ENCODE measurements around the gene EIF2B5. TPM values are rescaled to one million over a fixed set of nuclear protein-coding genes. Genes with fewer than 3 reads are reported as not detected.
"Not testable (repeated sequence)": the region's sequence is repeated elsewhere in the genome, so short reads cannot be mapped to it uniquely, and the experiment has no call there.

The EIF2B5 gene
- total and polyA plus RNA-seq, 9 donors, result 32.6 to 41.0 (median 38.0) TPM

GRCh38 chr3:184143327-184143726 lies 8.2 kb downstream of the EIF2B5 start:
- H3K4me3 ChIP-seq (ENCODE audit: low read length), result no peak overlapping the region
- H3K4me1 ChIP-seq (ENCODE audit: control insufficient read depth, insufficient read depth, low read length), result peaks cover 22% of the 10 kb centered on the region
- no peaks in the 10 kb centered on the region for H3K27me3 ChIP-seq (ENCODE audit: control insufficient read depth, insufficient read depth, low read length)
- WGBS (ENCODE audit: insufficient coverage), result 93% methylated on average over 3 of the region's 3 CpGs
- no peak overlapping the region for H3K27ac ChIP-seq (ENCODE audit: low read length)
- H3K36me3 ChIP-seq (ENCODE audit: control insufficient read depth, insufficient read depth, low read length), result peaks cover 66% of the 10 kb centered on the region
- H3K9me3 ChIP-seq (replicated peaks; ENCODE audit: control insufficient read depth, low read depth, low read length), result no peaks in the 10 kb centered on the region
- DNase-seq, result no peak

GRCh38 chr3:184144505-184144904 lies 9.3 kb downstream of the EIF2B5 start:
- DNase-seq, result no peak
- peaks cover 22% of the 10 kb centered on the region for H3K4me1 ChIP-seq (ENCODE audit: control insufficient read depth, insufficient read depth, low read length)
- H3K4me3 ChIP-seq (ENCODE audit: low read length), result no peak overlapping the region
- H3K27ac ChIP-seq (ENCODE audit: low read length), result no peak overlapping the region
- no peaks in the 10 kb centered on the region for H3K27me3 ChIP-seq (ENCODE audit: control insufficient read depth, insufficient read depth, low read length)
- H3K9me3 ChIP-seq (replicated peaks; ENCODE audit: control insufficient read depth, low read depth, low read length), result no peaks in the 10 kb centered on the region
- WGBS (ENCODE audit: insufficient coverage), result 80% methylated on average over 1 of the region's 5 CpGs
- peaks cover 63% of the 10 kb centered on the region for H3K36me3 ChIP-seq (ENCODE audit: control insufficient read depth, insufficient read depth, low read length)

GRCh38 chr3:184145111-184145524 lies 10.0 kb downstream of the EIF2B5 start:
- no CpG with 5 or more reads among the region's 4 CpGs for WGBS (ENCODE audit: insufficient coverage)
- Histone ChIP-seq H3K27ac (ENCODE audit: low read length) (peak overlapping the region; percentile 24), H3K36me3 (ENCODE audit: control insufficient read depth, insufficient read depth, low read length) (peaks cover 60% of the 10 kb centered on the region), H3K4me1 (ENCODE audit: control insufficient read depth, insufficient read depth, low read length) (peaks cover 22% of the 10 kb centered on the region), H3K4me3 (ENCODE audit: low read length) (no peak overlapping the region), H3K27me3 (ENCODE audit: control insufficient read depth, insufficient read depth, low read length) (no peaks in the 10 kb centered on the region), H3K9me3 (replicated peaks; ENCODE audit: control insufficient read depth, low read depth, low read length) (no peaks in the 10 kb centered on the region)
- peak; percentile 93 for DNase-seq

GRCh38 chr3:184145751-184146270 lies 10.7 kb downstream of the EIF2B5 start:
- Histone ChIP-seq H3K4me1 (ENCODE audit: control insufficient read depth, insufficient read depth, low read length) (peaks cover 22% of the 10 kb centered on the region), H3K36me3 (ENCODE audit: control insufficient read depth, insufficient read depth, low read length) (peaks cover 53% of the 10 kb centered on the region), H3K27ac (ENCODE audit: low read length) (peak overlapping the region; percentile 20), H3K9me3 (replicated peaks; ENCODE audit: control insufficient read depth, low read depth, low read length) (no peaks in the 10 kb centered on the region), H3K27me3 (ENCODE audit: control insufficient read depth, insufficient read depth, low read length) (no peaks in the 10 kb centered on the region), H3K4me3 (ENCODE audit: low read length) (no peak overlapping the region)
- no peak for DNase-seq
- no CpG with 5 or more reads among the region's 8 CpGs for WGBS (ENCODE audit: insufficient coverage)

GRCh38 chr3:184148076-184148475 lies 12.9 kb downstream of the EIF2B5 start:
- Histone ChIP-seq H3K27ac (ENCODE audit: low read length) (no peak overlapping the region), H3K4me3 (ENCODE audit: low read length) (no peak overlapping the region), H3K9me3 (replicated peaks; ENCODE audit: control insufficient read depth, low read depth, low read length) (no peaks in the 10 kb centered on the region), H3K27me3 (ENCODE audit: control insufficient read depth, insufficient read depth, low read length) (no peaks in the 10 kb centered on the region), H3K4me1 (ENCODE audit: control insufficient read depth, insufficient read depth, low read length) (peaks cover 22% of the 10 kb centered on the region), H3K36me3 (ENCODE audit: control insufficient read depth, insufficient read depth, low read length) (peaks cover 37% of the 10 kb centered on the region)
- no CpG with 5 or more reads among the region's 3 CpGs for WGBS (ENCODE audit: insufficient coverage)
- DNase-seq, result no peak

GRCh38 chr3:184149123-184149522 lies 14.0 kb downstream of the EIF2B5 start:
- whole genome bisulfite sequencing (ENCODE audit: insufficient coverage), result no CpG with 5 or more reads among the region's 6 CpGs
- H3K27me3 ChIP-seq (ENCODE audit: control insufficient read depth, insufficient read depth, low read length), result no peaks in the 10 kb centered on the region
- peaks cover 23% of the 10 kb centered on the region for H3K4me1 ChIP-seq (ENCODE audit: control insufficient read depth, insufficient read depth, low read length)
- H3K27ac ChIP-seq (ENCODE audit: low read length), result no peak overlapping the region
- no peak overlapping the region for H3K4me3 ChIP-seq (ENCODE audit: low read length)
- H3K36me3 ChIP-seq (ENCODE audit: control insufficient read depth, insufficient read depth, low read length), result peaks cover 26% of the 10 kb centered on the region
- no peaks in the 10 kb centered on the region for H3K9me3 ChIP-seq (replicated peaks; ENCODE audit: control insufficient read depth, low read depth, low read length)
- DNase-seq, result no peak

- not testable (repeated sequence) for H3K9me3 ChIP-seq (replicated peaks; ENCODE audit: control insufficient read depth, low read depth, low read length); H3K27ac ChIP-seq (ENCODE audit: low read length); H3K4me3 ChIP-seq (ENCODE audit: low read length); H3K27me3 ChIP-seq (ENCODE audit: control insufficient read depth, insufficient read depth, low read length); DNase-seq
- Histone ChIP-seq H3K36me3 (ENCODE audit: control insufficient read depth, insufficient read depth, low read length) (peaks cover 20% of the 10 kb centered on the region), H3K4me1 (ENCODE audit: control insufficient read depth, insufficient read depth, low read length) (peaks cover 23% of the 10 kb centered on the region)
- WGBS (ENCODE audit: insufficient coverage), result 83% methylated on average over 6 of the region's 6 CpGs
Measured at GRCh38 chr3:184149770-184150169, 14.6 kb downstream of the EIF2B5 start.

- WGBS (ENCODE audit: insufficient coverage), result under 1% methylated on average over 84 of the region's 84 CpGs
- H3K4me3 ChIP-seq (ENCODE audit: low read length), result peak within 1 kb of the TSS; percentile 99
Measured at GRCh38 chr3:184154885-184155643, 19.9 kb downstream of the EIF2B5 start, which contains the start of gene DVL3. Gene DVL3, plus strand, starts transcription at chr3:184155377. Its CDS starts 259 bp downstream, at chr3:184155636.

GRCh38 chr3:184155644-184156521 lies 20.7 kb downstream of the EIF2B5 start:
- under 1% methylated on average over 40 of the region's 47 CpGs for WGBS (ENCODE audit: insufficient coverage)
- Histone ChIP-seq H3K4me1 (ENCODE audit: control insufficient read depth, insufficient read depth, low read length) (peaks cover 36% of the 10 kb centered on the region), H3K36me3 (ENCODE audit: control insufficient read depth, insufficient read depth, low read length) (peaks cover 16% of the 10 kb centered on the region), H3K4me3 (ENCODE audit: low read length) (peak overlapping the region; percentile 99), H3K27ac (ENCODE audit: low read length) (peak overlapping the region; percentile 92), H3K27me3 (ENCODE audit: control insufficient read depth, insufficient read depth, low read length) (no peaks in the 10 kb centered on the region), H3K9me3 (replicated peaks; ENCODE audit: control insufficient read depth, low read depth, low read length) (no peaks in the 10 kb centered on the region)
- no peak for DNase-seq

More at GRCh38 chr3:184154885-184155643, 19.9 kb downstream of the EIF2B5 start, which contains the start of gene DVL3:
- H3K27ac ChIP-seq (ENCODE audit: low read length), result peak within 1 kb of the TSS; percentile 96
- H3K27me3 ChIP-seq (ENCODE audit: control insufficient read depth, insufficient read depth, low read length), result no peaks in the 10 kb centered on the region
- peaks cover 28% of the 10 kb centered on the region for H3K4me1 ChIP-seq (ENCODE audit: control insufficient read depth, insufficient read depth, low read length)
- H3K36me3 ChIP-seq (ENCODE audit: control insufficient read depth, insufficient read depth, low read length), result peaks cover 16% of the 10 kb centered on the region
- H3K9me3 ChIP-seq (replicated peaks; ENCODE audit: control insufficient read depth, low read depth, low read length), result no peaks in the 10 kb centered on the region
- peak; percentile 87 for DNase-seq

GRCh38 chr3:184156522-184156955 lies 21.4 kb downstream of the EIF2B5 start:
- no peaks in the 10 kb centered on the region for H3K27me3 ChIP-seq (ENCODE audit: control insufficient read depth, insufficient read depth, low read length)
- H3K27ac ChIP-seq (ENCODE audit: low read length), result peak overlapping the region; percentile 92
- WGBS (ENCODE audit: insufficient coverage), result 0% methylated on average over 2 of the region's 6 CpGs
- peaks cover 9% of the 10 kb centered on the region for H3K36me3 ChIP-seq (ENCODE audit: control insufficient read depth, insufficient read depth, low read length)
- H3K4me1 ChIP-seq (ENCODE audit: control insufficient read depth, insufficient read depth, low read length), result peaks cover 43% of the 10 kb centered on the region
- no peaks in the 10 kb centered on the region for H3K9me3 ChIP-seq (replicated peaks; ENCODE audit: control insufficient read depth, low read depth, low read length)
- peak overlapping the region; percentile 99 for H3K4me3 ChIP-seq (ENCODE audit: low read length)
- DNase-seq, result peak; percentile 94

All from muscle of leg (tissue), 11 donors.